IMR-90 (cell line): ENCODE data around the gene CPNE6. TPM values are rescaled to one million over a fixed set of nuclear protein-coding genes. Genes with fewer than 3 reads are reported as not detected.

Experiments used
- ATAC-seq: fragments of 200-7000 bp; cut with Tn5 transposase; 2 replicates; pipeline ENCODE4 v1.9.1; 2020; ENCODE audit warnings: low read depth, mild to moderate bottlenecking, moderate library complexity
- BruUV-seq: library from RNA; stranded (reverse); fragments of 400-500 nt; replicated peaks from 2 replicates; lab custom pipeline; 2021; lab: Mats Ljungman, UMichigan
- CTCF ChIA-PET: fragments of 300-600 bp; formaldehyde crosslinking; extraction: SDS; loops from one replicate; lab custom pipeline; 2021; ENCODE audit warnings: antibody characterized with exemption; lab: Yijun Ruan, JAX
- POLR2A ChIA-PET: fragments of 300-600 bp; sonication (Branson Sonifier 250); formaldehyde crosslinking; loops from one replicate; lab custom pipeline; 2022; ENCODE audit warnings: antibody characterized with exemption; ENCODE audit not compliant: unreplicated experiment; lab: Charles Lee
- DNase-seq: peaks from one replicate; pipeline ENCODE4 v3.0.0; 2013
- H2AFZ ChIP-seq: replicated peaks from 2 replicates; pipeline ENCODE3; 2013; ENCODE audit warnings: low read length, mild to moderate bottlenecking; ENCODE audit not compliant: poor library complexity
- H2AK5ac ChIP-seq: 2 replicates; pipeline ENCODE4 v1.6.1; 2013; ENCODE audit warnings: low read depth, low read length, inconsistent platforms
- H2AK9ac ChIP-seq: replicated peaks from 2 replicates; pipeline ENCODE3; 2013; ENCODE audit warnings: mild to moderate bottlenecking, low read depth, low read length, moderate library complexity; ENCODE audit not compliant: poor library complexity
- H2BK120ac ChIP-seq: 2 replicates; pipeline ENCODE4 v1.6.1; 2013; ENCODE audit warnings: low read depth, low read length, inconsistent platforms
- H2BK15ac ChIP-seq: 3 replicates; pipeline ENCODE4 v1.6.1; 2013; ENCODE audit warnings: low read depth, low read length, inconsistent platforms
- H2BK20ac ChIP-seq: 2 replicates; pipeline ENCODE4 v1.6.1; 2013; ENCODE audit warnings: low read depth, mild to moderate bottlenecking, inconsistent platforms, low read length, moderate library complexity
- H2BK5ac ChIP-seq: 2 replicates; pipeline ENCODE4 v1.6.1; 2013; ENCODE audit warnings: mild to moderate bottlenecking, low read depth, low read length, inconsistent platforms; ENCODE audit not compliant: poor library complexity, severe bottlenecking
- H3K14ac ChIP-seq: replicated peaks from 2 replicates; pipeline ENCODE4 v1.6.1; 2013; ENCODE audit warnings: low read depth, low read length, inconsistent platforms
- H3K18ac ChIP-seq: 2 replicates; pipeline ENCODE4 v1.6.1; 2013; ENCODE audit warnings: low read depth, low read length, control low read depth
- H3K23ac ChIP-seq: 2 replicates; pipeline ENCODE4 v1.6.1; 2013; ENCODE audit warnings: low read depth, low read length, inconsistent platforms
- H3K27ac ChIP-seq: 2 replicates; pipeline ENCODE4 v1.5.1; 2013; ENCODE audit warnings: mild to moderate bottlenecking, control low read depth, low read length; ENCODE audit not compliant: insufficient read depth
- H3K27me3 ChIP-seq: 2 replicates; pipeline ENCODE4 v1.6.1; 2013; ENCODE audit warnings: low read length; ENCODE audit not compliant: control insufficient read depth, insufficient read depth
- H3K36me3 ChIP-seq: 2 replicates; pipeline ENCODE4 v1.6.1; 2013; ENCODE audit warnings: low read length, mixed read lengths; ENCODE audit not compliant: control insufficient read depth, insufficient read depth
- H3K4ac ChIP-seq: 2 replicates; pipeline ENCODE4 v1.6.1; 2013; ENCODE audit warnings: low read depth, low read length, inconsistent platforms
- H3K4me1 ChIP-seq: 2 replicates; pipeline ENCODE4 v1.6.1; 2013; ENCODE audit warnings: low read length, mixed read lengths; ENCODE audit not compliant: control insufficient read depth, insufficient read depth
- H3K4me2 ChIP-seq: 2 replicates; pipeline ENCODE4 v1.6.1; 2013; ENCODE audit warnings: low read depth, mild to moderate bottlenecking, control low read depth, low read length, moderate library complexity
- H3K4me3 ChIP-seq: 2 replicates; pipeline ENCODE4 v1.5.1; 2013; ENCODE audit warnings: low read depth, mild to moderate bottlenecking, control low read depth, low read length, moderate library complexity; ENCODE audit not compliant: insufficient read depth
- H3K56ac ChIP-seq: 2 replicates; pipeline ENCODE4 v1.6.1; 2013; ENCODE audit warnings: low read length, inconsistent platforms; ENCODE audit not compliant: insufficient read depth; ENCODE audit errors: extremely low read depth
- H3K79me1 ChIP-seq, 2 experiments: 2 replicates each; pipeline ENCODE4 v1.6.1; 2013; ENCODE audit warnings: low read length in 2 of 2, inconsistent platforms in 1 of 2, low read depth in 1 of 2
- H3K9ac ChIP-seq: 2 replicates; pipeline ENCODE4 v1.6.1; 2013; ENCODE audit warnings: low read depth, low read length, control low read depth
- H3K9me1 ChIP-seq: 2 replicates; pipeline ENCODE4 v1.6.1; 2013; ENCODE audit warnings: low read length, inconsistent platforms; ENCODE audit not compliant: insufficient read depth
- H3K9me3 ChIP-seq: 2 replicates; pipeline ENCODE4 v1.6.1; 2013; ENCODE audit warnings: low read length; ENCODE audit not compliant: control insufficient read depth, insufficient read depth
- H4K20me1 ChIP-seq: 2 replicates; pipeline ENCODE4 v1.6.1; 2013; ENCODE audit warnings: low read length, inconsistent platforms; ENCODE audit not compliant: insufficient read depth
- H4K5ac ChIP-seq: 2 replicates; pipeline ENCODE4 v1.6.1; 2013; ENCODE audit warnings: mild to moderate bottlenecking, low read depth, low read length, control low read depth
- H4K8ac ChIP-seq, 2 experiments: 2 replicates each; pipeline ENCODE4 v1.6.1; 2013; ENCODE audit warnings: low read depth in 2 of 2, low read length in 2 of 2, control low read depth in 1 of 2, inconsistent platforms in 1 of 2
- H4K91ac ChIP-seq: 2 replicates; pipeline ENCODE4 v1.6.1; 2013; ENCODE audit warnings: low read depth, low read length, inconsistent platforms; ENCODE audit not compliant: insufficient read depth
- CEBPB ChIP-seq: IDR thresholded peaks from 2 replicates; pipeline ENCODE4 v1.6.1; 2012; ENCODE audit warnings: low read depth, low read length, improper control_type of control experiment
- ELK1 ChIP-seq: fragments of 150-350 bp; IDR thresholded peaks from 2 replicates; pipeline ENCODE4 v1.6.1; 2016; ENCODE audit warnings: low read depth, mild to moderate bottlenecking, low read length, moderate library complexity, borderline replicate concordance
- FOS ChIP-seq: fragments of 150-350 bp; IDR thresholded peaks from 2 replicates; pipeline ENCODE4 v1.6.1; 2016; ENCODE audit warnings: low read depth, low read length
- MAZ ChIP-seq: IDR thresholded peaks from 2 replicates; pipeline ENCODE4 v1.6.1; 2012; ENCODE audit warnings: low read depth, mild to moderate bottlenecking, low read length, improper control_type of control experiment, moderate library complexity, borderline replicate concordance
- MXI1 ChIP-seq: IDR thresholded peaks from 2 replicates; pipeline ENCODE4 v1.6.1; 2012; ENCODE audit warnings: low read depth, mild to moderate bottlenecking, low read length, moderate library complexity, borderline replicate concordance
- NFE2L2 ChIP-seq: fragments of 150-350 bp; IDR thresholded peaks from 2 replicates; pipeline ENCODE4 v1.6.1; 2016; ENCODE audit warnings: low read depth, mild to moderate bottlenecking, low read length
- POLR2A ChIP-seq: IDR thresholded peaks from 2 replicates; pipeline ENCODE4 v1.6.1; 2012; ENCODE audit warnings: mild to moderate bottlenecking, low read depth, low read length
- RAD21 ChIP-seq: IDR thresholded peaks from 2 replicates; pipeline ENCODE4 v1.6.1; 2012; ENCODE audit warnings: low read length, improper control_type of control experiment
- WGBS, 2 experiments: methylation state at CpG; one replicate each; pipeline versions ENCODE4 v1.1.5 to v1.1.7; 2013; ENCODE audit warnings: missing lambda C conversion rate in 2 of 2; ENCODE audit not compliant: insufficient read length in 1 of 2; ENCODE audit errors: extremely low coverage in 2 of 2; 5-methylcytosine and 5-hydroxymethylcytosine counted together
- dilution Hi-C: fragments of 300-500 bp; cut with HindIII; formaldehyde crosslinking; loops from one replicate; pipeline ENCODE4 v1.14.3; 2018; ENCODE audit warnings: low sequenced_read_pairs; ENCODE audit not compliant: unreplicated experiment
- in situ Hi-C: fragments of 300-500 bp; cut with MboI; formaldehyde crosslinking; loops from 3 replicates; pipeline ENCODE4 v1.14.3; 2019; ENCODE audit warnings: low sequenced_read_pairs, inconsistent platforms, mixed read lengths
- intact Hi-C: fragments of 100-400 bp; cut with micrococcal nuclease; formaldehyde crosslinking; loops from 2 replicates; pipeline ENCODE4 v1.10.0; 2022
- polyA plus RNA-seq, 3 experiments: library from polyadenylated mRNA; depleted of rRNA; stranded (reverse); fragments of >200 nt; gene quantifications; 2 replicates each; pipeline ENCODE4 v1.2.3, GENCODE V29; 2012; ENCODE audit warnings: low replicate concordance in 1 of 3
- total RNA-seq: library from RNA; depleted of rRNA; stranded (reverse); fragments of >200 nt; gene quantifications from 2 replicates; pipeline ENCODE4 v1.2.3, GENCODE V29; 2012
- TF ChIP-seq, protein P1 (sequence below): fragments of 150-350 bp; IDR thresholded peaks from 2 replicates; pipeline ENCODE4 v1.6.1; 2017; ENCODE audit warnings: mild to moderate bottlenecking, antibody characterized with exemption, low read length, low read depth

Gene CPNE6
- total and polyA plus RNA-seq, 2 of the 4 experiments (the other 2 are of a cell fraction), result not detected

DNA sequence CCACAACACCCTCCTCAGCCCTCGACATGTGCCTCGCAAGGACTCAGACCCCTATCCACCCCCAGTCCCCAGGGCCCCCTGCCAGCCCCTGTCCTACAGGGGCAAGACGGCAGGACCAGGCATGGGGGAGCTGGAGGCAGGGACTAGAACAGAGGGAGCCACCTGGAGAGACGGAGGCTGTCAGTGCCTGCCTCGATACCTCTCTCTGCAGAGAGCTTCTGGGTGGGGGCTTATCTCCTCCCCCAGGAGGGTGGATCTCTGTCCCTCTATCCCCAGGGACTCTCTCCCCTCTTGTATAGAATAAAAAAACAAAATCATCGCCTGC lies 2.0 kb upstream of the CPNE6 start:
- Histone ChIP-seq H3K23ac (no peak overlapping the region), H2AFZ (no peak overlapping the region), H2BK120ac (no peak overlapping the region), H3K9me3 (no peaks in the 10 kb centered on the region), H4K8ac (no peak overlapping the region), H3K36me3 (no peaks in the 10 kb centered on the region), H3K27me3 (peaks cover 67% of the 10 kb centered on the region), H2AK9ac (no peak overlapping the region), H3K9ac (no peak overlapping the region), H4K91ac (no peak overlapping the region), H4K5ac (no peak overlapping the region), H3K18ac (no peak overlapping the region), H3K4ac (no peak overlapping the region), H2BK15ac (no peak overlapping the region), H3K79me1 (no peaks in the 10 kb centered on the region), H3K14ac (no peak overlapping the region), H3K4me1 (no peaks in the 10 kb centered on the region), H2BK20ac (no peak overlapping the region), H3K27ac (no peak overlapping the region), H4K20me1 (no peaks in the 10 kb centered on the region), H3K4me3 (no peak overlapping the region), H3K9me1 (no peaks in the 10 kb centered on the region), H2BK5ac (no peak overlapping the region), H3K56ac (no peak overlapping the region), H2AK5ac (no peak overlapping the region), H3K4me2 (no peak overlapping the region)
- POLR2A ChIA-PET, result no interaction called here
- no CpG with 5 or more reads among the region's 6 CpGs for WGBS, 2 experiments
- intact Hi-C loops, result no loop called here
- TF ChIP-seq MXI1, result no peak
- TF ChIP-seq FOS, result no peak
- TF ChIP-seq ELK1, result no peak
- no peak for TF ChIP-seq POLR2A
- no peak for TF ChIP-seq RAD21
- TF ChIP-seq, protein P1, sequence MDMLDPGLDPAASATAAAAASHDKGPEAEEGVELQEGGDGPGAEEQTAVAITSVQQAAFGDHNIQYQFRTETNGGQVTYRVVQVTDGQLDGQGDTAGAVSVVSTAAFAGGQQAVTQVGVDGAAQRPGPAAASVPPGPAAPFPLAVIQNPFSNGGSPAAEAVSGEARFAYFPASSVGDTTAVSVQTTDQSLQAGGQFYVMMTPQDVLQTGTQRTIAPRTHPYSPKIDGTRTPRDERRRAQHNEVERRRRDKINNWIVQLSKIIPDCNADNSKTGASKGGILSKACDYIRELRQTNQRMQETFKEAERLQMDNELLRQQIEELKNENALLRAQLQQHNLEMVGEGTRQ, result no peak
- TF ChIP-seq NFE2L2, result no peak
- TF ChIP-seq CEBPB, result no peak
- no peak for TF ChIP-seq MAZ
- dilution Hi-C loops, result no loop called here
- no TSS peak for BruUV-seq
- in situ Hi-C loops, result no loop called here
- no peak for ATAC-seq
- no peak for DNase-seq
- CTCF ChIA-PET, result no interaction called here
